RPMI8226 (cell line): ENCODE data around the gene STRN.
A peak's percentile ranks its signal among the peaks of the same experiment; 100 is the strongest.
"Not testable (repeated sequence)": the region's sequence is repeated elsewhere in the genome, so short reads cannot be mapped to it uniquely, and the experiment has no call there.

ENCODE experiments used
- DNase-seq: peaks from one replicate; pipeline ENCODE4 v3.0.0-alpha.2; 2015

STRN gene

GRCh38 chr2:36966370-36967235 lies at the start of gene STRN:
Gene STRN (minus strand): TSS chr2:36966536. CDS start chr2:36966463, 73 bp downstream.
- DNase-seq: peak; percentile 97

- DNase-seq: no peak
These were observed 46.9 kb upstream of the STRN start for GRCh38 chr2:37013315-37013641.

GRCh38 chr2:37011130-37011529 lies 44.8 kb upstream of the STRN start:
- no peak for DNase-seq

- DNase-seq: no peak
These were observed 39.0 kb upstream of the STRN start for GRCh38 chr2:37005118-37005868.

GRCh38 chr2:37000988-37001556 lies 34.7 kb upstream of the STRN start:
- no peak for DNase-seq

- no peak for DNase-seq
These were observed 34.0 kb upstream of the STRN start for GRCh38 chr2:37000318-37000717.

- DNase-seq: not testable (repeated sequence)
These were observed 33.1 kb upstream of the STRN start for GRCh38 chr2:36999416-36999815.

GRCh38 chr2:36993841-36994620 lies 27.7 kb upstream of the STRN start:
- DNase-seq: no peak

- no peak for DNase-seq
These were observed 21.7 kb upstream of the STRN start for GRCh38 chr2:36988008-36988407.

GRCh38 chr2:36982467-36982866 lies 16.1 kb upstream of the STRN start:
- no peak for DNase-seq

GRCh38 chr2:36981911-36982310 lies 15.6 kb upstream of the STRN start:
- DNase-seq: no peak

- not testable (repeated sequence) for DNase-seq
These were observed 12.7 kb upstream of the STRN start for GRCh38 chr2:36979007-36979406.

- DNase-seq: no peak
These were observed 9.7 kb upstream of the STRN start for GRCh38 chr2:36976065-36976464.

GRCh38 chr2:36975306-36975705 lies 9.0 kb upstream of the STRN start:
- DNase-seq: no peak

- DNase-seq: no peak
These were observed 7.0 kb upstream of the STRN start for GRCh38 chr2:36973320-36973719.

GRCh38 chr2:36971990-36972389 lies 5.7 kb upstream of the STRN start:
- no peak for DNase-seq

GRCh38 chr2:36967236-36967876 lies 1.0 kb upstream of the STRN start:
- DNase-seq: no peak

- peak; percentile 32 for DNase-seq
These were observed 476 bp downstream of the STRN start for GRCh38 chr2:36965751-36966369.

GRCh38 chr2:36965206-36965605 lies 1.1 kb downstream of the STRN start:
- no peak for DNase-seq

- DNase-seq: no peak
These were observed 1.8 kb downstream of the STRN start for GRCh38 chr2:36964496-36965058.

- DNase-seq: no peak
These were observed 2.6 kb downstream of the STRN start for GRCh38 chr2:36963734-36964133.

GRCh38 chr2:36963106-36963505 lies 3.2 kb downstream of the STRN start:
- DNase-seq: no peak
